Upper lobe of right lung (tissue), 1 donor: Measurements from ENCODE around the gene SCYGR7. TPM values are rescaled to one million over a fixed set of nuclear protein-coding genes. Genes with fewer than 3 reads are reported as not detected.
"Not testable (repeated sequence)": the region's sequence is repeated elsewhere in the genome, so short reads cannot be mapped to it uniquely, and the experiment has no call there.

ENCODE experiments used
- ATAC-seq: fragments of 200-7000 bp; cut with Tn5 transposase; one replicate; pipeline ENCODE4 v1.9.1; 2020; ENCODE audit warnings: mild to moderate bottlenecking, moderate library complexity
- DNase-seq: peaks from one replicate; pipeline ENCODE4 v3.0.0-alpha.2; 2020
- H3K27ac ChIP-seq: fragments of 200-600 bp; one replicate; pipeline ENCODE4 v1.8.0; 2022
- H3K27me3 ChIP-seq: fragments of 200-600 bp; one replicate; pipeline ENCODE4 v1.8.0; 2022; ENCODE audit warnings: mild to moderate bottlenecking
- H3K36me3 ChIP-seq: fragments of 200-600 bp; one replicate; pipeline ENCODE4 v1.8.0; 2022
- H3K4me1 ChIP-seq: fragments of 200-600 bp; one replicate; pipeline ENCODE4 v1.8.0; 2022
- H3K4me3 ChIP-seq: fragments of 200-600 bp; one replicate; pipeline ENCODE4 v1.8.0; 2022; ENCODE audit warnings: mild to moderate bottlenecking
- H3K9me3 ChIP-seq: fragments of 200-600 bp; one replicate; pipeline ENCODE4 v1.8.0; 2022
- CTCF ChIP-seq: fragments of 200-600 bp; IDR thresholded peaks from one replicate; pipeline ENCODE4 v1.8.0; 2022; ENCODE audit warnings: antibody characterized with exemption
- intact Hi-C: fragments of 100-400 bp; cut with DNase I; formaldehyde crosslinking; loops from one replicate; pipeline ENCODE4 v1.11.0; 2022
- total RNA-seq: library from RNA; stranded (reverse); fragmentation: NEBNext Ultra II Directional; extraction: Animal tissue kit (Norgen Biotek cat#: 25700); gene quantifications from one replicate; pipeline ENCODE4 v1.2.1, GENCODE V29; 2021
- donor health status: DM: no; HTN: yes; CAD: no; lungs with severe emphysema.

Gene SCYGR7
- total RNA-seq, 1 donor from 2014 or later: not detected

GRCh38 chr2:227745594-227745993, 17.5 kb downstream of the SCYGR7 start, which contains the start of gene SCYGR8:
Gene SCYGR8, plus strand, starts transcription at chr2:227745894. Its CDS starts 0 bp downstream, at chr2:227745894.
- ATAC-seq (no peak), DNase-seq (no peak)
- Histone ChIP-seq H3K27me3 (no peaks in the 10 kb centered on the region), H3K27ac (no peak within 1 kb of the TSS), H3K4me3 (no peak within 1 kb of the TSS), H3K36me3 (no peaks in the 10 kb centered on the region), H3K9me3 (no peaks in the 10 kb centered on the region), H3K4me1 (no peaks in the 10 kb centered on the region)
- intact Hi-C loops: no loop called here
- no peak for TF ChIP-seq CTCF

- H3K36me3 ChIP-seq: no peaks in the 10 kb centered on the region
- no peaks in the 10 kb centered on the region for H3K9me3 ChIP-seq
- TF ChIP-seq CTCF: no peak
- H3K27ac ChIP-seq: no peak overlapping the region
- H3K4me1 ChIP-seq: no peaks in the 10 kb centered on the region
- ATAC-seq (peak; percentile 41), DNase-seq (no peak)
- intact Hi-C loops: no loop called here
- no peaks in the 10 kb centered on the region for H3K27me3 ChIP-seq
- H3K4me3 ChIP-seq: no peak overlapping the region
Observed at GRCh38 chr2:227748079-227748478, 19.9 kb downstream of the SCYGR7 start.

- H3K4me3 ChIP-seq, H3K27ac ChIP-seq, ATAC-seq, intact Hi-C loops, H3K9me3 ChIP-seq, DNase-seq, H3K4me1 ChIP-seq, H3K36me3 ChIP-seq, H3K27me3 ChIP-seq: not testable (repeated sequence)
Observed at GRCh38 chr2:227756261-227756660, 28.1 kb downstream of the SCYGR7 start.

GRCh38 chr2:227759411-227760118, 31.4 kb downstream of the SCYGR7 start:
- DNase-seq (no peak), ATAC-seq (no peak)
- H3K36me3 ChIP-seq: no peaks in the 10 kb centered on the region
- TF ChIP-seq CTCF: no peak
- intact Hi-C loops: no loop called here
- H3K9me3 ChIP-seq: no peaks in the 10 kb centered on the region
- H3K4me3 ChIP-seq: no peak overlapping the region
- no peak overlapping the region for H3K27ac ChIP-seq
- peaks cover 7% of the 10 kb centered on the region for H3K4me1 ChIP-seq
- H3K27me3 ChIP-seq: no peaks in the 10 kb centered on the region

- Histone ChIP-seq H3K36me3 (no peaks in the 10 kb centered on the region), H3K27ac (no peak overlapping the region), H3K9me3 (no peaks in the 10 kb centered on the region), H3K27me3 (no peaks in the 10 kb centered on the region), H3K4me1 (peaks cover 7% of the 10 kb centered on the region), H3K4me3 (no peak overlapping the region)
- DNase-seq (no peak), ATAC-seq (peak; percentile 40)
- TF ChIP-seq CTCF: no peak
- intact Hi-C loops: no loop called here
Observed at GRCh38 chr2:227761740-227762476, 33.8 kb downstream of the SCYGR7 start.

GRCh38 chr2:227765788-227766372, 37.7 kb downstream of the SCYGR7 start:
- no peaks in the 10 kb centered on the region for H3K9me3 ChIP-seq
- H3K4me3 ChIP-seq: no peak overlapping the region
- no peaks in the 10 kb centered on the region for H3K27me3 ChIP-seq
- no peaks in the 10 kb centered on the region for H3K36me3 ChIP-seq
- DNase-seq (no peak), ATAC-seq (no peak)
- peaks cover 7% of the 10 kb centered on the region for H3K4me1 ChIP-seq
- peak overlapping the region; percentile 49 for H3K27ac ChIP-seq
- TF ChIP-seq CTCF: no peak
- intact Hi-C loops: loop anchor here (5.0 kb wide), 1 partner anchor 109 kb away; no protein-coding TSS in a partner anchor
